Hippocampal formation (tissue), 2 donors: ENCODE data around the gene CGB1.
"Not testable (repeated sequence)": the region's sequence is repeated elsewhere in the genome, so short reads cannot be mapped to it uniquely, and the experiment has no call there.

ENCODE experiments used
- DNase-seq, 2 donors: peaks; one replicate each; lab custom pipeline; 2025; lab: John Stamatoyannopoulos, UW

The CGB1 gene

DNA sequence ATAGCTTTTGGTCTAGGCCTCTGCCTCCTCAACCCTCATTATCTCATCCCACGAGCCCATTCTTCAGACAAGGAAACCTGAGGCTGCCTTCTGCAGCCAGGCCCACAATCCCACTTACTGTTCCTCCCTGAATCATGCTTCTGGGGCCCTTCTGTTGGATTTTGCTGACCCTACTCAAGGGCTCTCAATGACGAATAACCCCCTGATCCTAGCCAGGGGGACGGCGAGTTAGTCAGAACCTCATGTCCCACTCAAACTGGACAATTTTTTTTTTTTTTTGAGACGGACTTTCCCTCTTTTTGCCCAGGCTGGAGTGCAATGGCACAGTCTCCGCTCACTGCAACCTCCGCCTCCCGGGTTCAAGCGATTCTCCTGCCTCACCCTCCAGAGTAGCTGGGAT lies 14.6 kb downstream of the CGB1 start:
- DNase-seq, result no peak

DNA sequence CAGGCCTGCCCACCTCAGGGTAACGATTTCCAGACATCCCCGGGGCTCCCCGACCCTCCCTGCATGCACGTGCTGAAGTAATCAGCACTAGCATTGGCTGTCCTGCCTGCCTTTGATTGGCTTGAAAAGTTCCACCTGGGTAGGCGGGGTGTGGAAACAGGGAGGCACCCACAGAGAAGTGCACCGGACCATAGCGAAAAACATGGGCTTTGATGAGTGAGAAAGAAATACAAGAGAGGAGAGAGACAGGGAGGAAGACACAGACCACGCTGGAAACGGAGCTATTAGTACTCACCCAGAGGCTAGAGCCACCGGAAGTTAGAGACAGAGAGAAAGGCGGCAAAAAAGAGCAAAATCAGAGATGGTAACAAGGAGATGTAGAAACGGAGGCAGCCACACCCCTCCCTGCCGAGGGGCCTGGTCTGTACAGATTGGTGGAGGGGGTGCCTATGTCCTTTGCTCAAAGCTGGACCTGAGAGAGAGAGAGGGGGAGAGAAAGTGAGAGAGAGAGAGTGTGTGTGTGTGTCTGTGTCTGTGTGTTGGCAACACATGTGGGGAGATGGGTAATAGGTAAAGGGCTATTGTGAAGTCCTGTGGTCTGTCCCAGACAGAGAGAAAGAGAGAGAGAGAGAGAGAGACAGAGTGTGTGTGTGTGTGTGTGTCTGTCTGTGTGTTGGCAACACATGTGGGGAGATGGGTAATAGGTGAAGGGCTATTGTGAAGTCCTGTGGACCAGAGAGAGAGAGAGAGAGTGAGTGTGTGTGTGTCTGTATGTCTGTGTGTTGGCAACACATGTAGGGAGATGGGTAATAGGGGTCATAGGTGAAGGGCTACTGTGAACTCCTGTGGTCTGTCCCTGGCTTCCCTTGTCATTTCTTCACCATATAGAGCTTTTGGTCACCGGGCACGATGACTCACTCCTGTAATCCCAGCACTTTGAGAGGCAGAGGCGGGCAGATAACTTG lies 15.5 kb downstream of the CGB1 start:
- no peak for DNase-seq

DNA sequence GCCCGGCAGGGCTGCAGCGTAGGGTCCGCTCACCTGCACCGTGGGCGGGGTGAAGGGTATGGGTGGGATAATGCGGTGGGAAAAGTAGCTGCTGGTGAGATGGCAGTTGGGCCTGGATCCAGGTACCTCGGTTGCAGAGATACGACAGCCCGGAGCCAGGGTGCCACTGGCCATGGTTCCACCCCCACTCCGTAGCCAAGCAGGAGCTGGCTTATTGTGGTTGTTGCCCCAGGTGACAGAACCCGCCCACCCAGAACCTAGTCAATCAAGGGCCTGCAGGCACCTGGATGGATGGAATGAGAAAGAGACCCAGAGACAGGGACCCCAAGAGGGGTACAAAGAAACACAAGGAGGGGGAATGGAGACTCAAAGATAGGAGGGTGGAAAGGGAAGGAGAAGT lies 16.4 kb downstream of the CGB1 start:
- DNase-seq, result no peak

DNA sequence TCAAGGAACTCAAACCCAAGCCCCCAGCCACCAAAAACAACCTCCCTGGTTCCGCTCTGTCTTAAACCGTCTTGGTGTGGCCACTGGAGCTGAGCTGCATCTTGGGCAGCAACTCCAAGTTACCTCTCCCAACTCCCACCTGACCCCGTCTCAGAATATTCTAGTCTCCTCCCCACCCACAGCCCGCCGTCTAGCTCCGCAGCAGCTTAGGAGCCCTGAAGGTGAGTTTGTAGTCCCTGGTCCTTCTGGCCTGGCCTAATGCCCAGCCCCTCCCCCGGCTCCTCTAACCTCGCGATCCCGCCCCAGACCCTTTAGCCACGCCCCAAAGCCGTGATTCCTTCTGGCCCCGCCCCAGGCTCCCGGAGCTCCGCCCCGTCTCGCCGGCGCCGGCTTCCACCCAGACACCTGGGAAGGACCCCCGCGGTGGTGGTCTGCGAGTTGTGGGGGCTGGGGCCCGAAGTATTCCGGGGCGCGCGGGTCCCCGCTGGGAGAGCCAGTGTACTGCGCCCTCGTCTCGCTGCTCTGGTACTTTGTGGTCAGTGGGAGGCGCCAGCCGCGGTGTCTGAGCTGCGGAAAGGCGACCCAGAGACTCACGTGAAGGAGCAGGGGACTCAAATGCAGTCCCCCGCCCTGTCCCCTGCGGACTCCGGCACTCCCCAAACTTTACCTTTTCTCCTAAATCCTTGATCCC lies 17.3 kb downstream of the CGB1 start:
- DNase-seq, result peak in 1 of 2 donors; percentile 8

DNA sequence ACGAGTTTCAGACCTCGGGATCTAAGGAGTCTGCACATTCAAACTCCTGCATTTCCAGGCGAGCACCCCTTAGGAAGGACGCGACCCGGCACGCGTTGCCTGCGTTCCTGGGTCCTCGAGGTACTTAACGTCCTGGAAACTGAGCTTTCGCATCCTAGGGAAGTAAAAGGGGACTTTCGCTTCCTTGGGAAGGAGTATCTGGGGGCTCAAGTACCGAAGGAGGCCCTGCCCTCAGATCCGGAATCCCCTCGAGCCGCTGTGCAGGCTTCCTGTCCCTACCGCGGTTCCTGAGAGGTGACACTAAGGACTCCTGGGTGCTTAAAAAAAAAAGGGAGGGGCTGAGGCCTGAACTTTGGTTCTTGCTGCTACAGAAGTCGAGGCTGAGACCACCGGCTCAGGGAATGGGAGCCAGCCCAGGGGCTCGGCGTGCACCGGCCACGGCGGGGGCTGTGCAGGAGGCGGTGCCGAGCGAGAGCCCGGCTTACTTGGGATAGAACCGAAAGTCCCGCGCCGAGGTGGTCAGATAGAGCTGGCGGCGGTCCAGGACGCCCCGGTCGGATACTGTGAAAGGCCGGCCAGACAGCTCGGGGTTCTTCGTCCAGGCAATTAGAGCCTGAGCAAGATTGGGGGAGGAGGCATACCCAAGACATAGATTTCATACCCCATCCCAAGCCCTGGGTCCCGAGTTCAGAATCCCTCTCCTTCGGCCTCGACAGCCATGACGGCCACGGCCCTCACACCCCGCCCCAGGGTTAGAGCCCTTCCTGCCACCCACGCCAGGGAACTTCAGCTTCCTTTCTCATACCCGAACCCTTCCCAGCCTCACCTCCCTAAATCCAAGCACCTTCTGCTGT lies 18.1 kb downstream of the CGB1 start:
- DNase-seq, result not testable (repeated sequence)

DNA sequence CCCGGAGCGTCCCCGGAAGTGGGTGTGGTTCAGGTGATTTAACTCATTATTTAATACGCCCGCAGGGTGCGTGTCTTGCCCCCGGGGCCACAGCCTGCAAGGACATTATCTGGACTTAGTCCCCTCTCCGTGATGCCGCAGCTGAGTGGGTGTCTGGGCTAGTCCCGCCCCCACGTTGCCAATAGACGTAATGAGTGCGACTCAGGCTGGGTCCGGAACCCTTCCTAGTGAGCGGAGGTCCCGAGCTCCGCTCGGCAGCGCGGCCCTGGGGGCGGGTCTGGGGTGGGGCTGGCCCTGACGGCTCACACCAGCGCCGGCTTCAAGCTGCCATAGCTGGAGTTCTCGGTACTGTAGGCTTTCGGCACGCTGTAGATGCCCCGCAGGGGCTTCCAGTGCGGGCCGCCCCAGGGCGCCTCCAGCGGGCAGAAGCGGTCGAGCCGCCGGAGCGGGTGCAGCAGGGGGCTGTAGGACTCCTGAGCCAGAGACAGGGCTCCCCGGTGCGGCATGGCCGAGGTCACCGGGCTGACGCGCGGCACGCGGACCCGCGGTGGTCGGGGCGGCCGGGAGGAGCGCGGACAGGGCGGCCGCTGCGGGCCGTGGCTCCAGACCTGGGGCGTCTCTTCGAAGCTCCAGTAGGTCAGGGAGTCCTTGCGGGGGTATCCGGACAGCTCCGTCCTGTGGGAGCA lies 18.9 kb downstream of the CGB1 start:
- peak in 1 of 2 donors; percentile 20 for DNase-seq

DNA sequence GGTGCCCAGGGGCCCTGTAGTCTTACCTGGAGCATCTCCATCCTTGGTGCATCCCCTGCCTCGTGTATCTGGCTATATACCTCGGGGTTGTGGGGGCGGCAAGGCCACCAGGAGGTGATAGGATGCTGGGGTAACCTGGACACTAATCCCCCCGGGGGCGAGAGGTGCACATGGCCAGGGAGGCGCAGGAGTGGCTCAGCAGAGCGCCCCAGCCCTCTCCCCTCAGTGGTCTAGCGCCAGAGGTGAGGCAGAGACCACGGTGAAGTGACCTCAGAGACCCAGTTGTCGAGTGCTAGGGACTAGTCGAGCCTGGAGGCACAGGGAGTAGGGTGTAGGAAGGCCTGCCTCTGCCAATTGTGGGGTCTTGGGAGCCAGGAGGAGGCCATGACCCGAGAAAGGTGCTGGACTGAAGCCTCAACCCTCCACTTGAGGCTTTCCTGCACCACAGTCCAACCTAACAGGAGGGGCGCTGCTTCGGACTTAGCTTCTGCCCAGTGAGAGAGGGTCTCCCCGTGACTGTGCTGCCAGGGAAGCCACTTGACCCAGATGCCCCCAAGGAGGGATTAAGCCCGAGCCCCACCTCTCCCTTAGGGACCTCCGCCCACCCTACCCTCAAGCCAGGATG lies 19.5 kb downstream of the CGB1 start, which contains the start of gene LHB:
Gene LHB (minus strand): TSS at position 51 of the 625 bp plus-strand sequence. CDS start 10 bp downstream, at position 41.
- DNase-seq, result no peak

DNA sequence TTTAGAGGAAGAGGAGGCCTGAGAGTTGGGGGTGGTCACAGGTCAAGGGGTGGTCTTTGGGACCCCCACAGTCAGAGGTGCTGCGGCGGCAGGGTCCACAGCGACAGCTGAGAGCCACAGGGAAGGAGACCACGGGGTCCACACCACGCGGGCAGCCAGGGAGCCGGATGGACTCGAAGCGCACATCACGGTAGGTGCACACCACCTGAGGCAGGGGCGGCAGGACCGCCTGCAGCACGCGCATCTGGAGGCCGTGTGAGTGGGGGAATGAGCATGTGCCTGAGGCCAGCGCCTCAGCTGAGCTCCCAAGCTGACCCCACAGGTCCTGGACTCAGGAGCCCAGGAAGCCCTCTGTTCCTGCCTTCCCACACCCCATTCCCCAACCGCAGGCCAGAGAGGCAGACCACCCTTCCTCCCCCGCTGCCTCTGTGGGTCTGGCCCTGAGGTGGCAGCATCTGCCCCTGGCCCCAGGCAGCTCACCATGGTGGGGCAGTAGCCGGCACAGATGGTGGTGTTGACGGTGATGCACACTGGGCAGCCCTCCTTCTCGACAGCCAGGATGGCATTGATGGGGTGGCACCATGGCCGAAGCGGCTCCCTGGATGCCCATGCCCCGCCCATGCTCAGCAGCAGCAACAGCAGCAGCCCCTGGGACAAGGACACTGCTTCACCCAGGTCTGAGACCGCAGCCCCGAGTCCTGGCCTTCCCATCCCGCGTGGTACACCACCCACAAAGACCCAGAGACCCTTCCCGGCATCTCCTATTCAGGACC lies 20.4 kb downstream of the CGB1 start:
- no peak for DNase-seq

DNA sequence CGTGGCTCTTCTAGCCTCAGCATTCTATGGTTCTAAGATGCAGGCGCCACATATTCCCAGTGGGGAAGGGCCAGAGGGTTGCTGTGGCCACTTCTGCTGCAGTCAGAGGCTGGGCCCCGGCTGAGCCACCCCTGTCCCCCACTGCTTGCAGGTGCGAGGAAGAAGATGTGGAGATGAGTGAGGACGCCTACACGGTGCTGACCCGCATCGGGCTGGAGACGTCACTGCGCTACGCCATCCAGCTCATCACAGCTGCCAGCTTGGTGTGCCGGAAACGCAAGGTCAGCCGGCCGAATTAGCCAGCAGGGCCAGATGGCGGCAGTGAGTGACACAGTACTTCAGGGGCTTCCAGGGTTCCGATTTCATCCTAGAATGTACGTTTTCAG lies 21.8 kb downstream of the CGB1 start:
- no peak for DNase-seq

DNA sequence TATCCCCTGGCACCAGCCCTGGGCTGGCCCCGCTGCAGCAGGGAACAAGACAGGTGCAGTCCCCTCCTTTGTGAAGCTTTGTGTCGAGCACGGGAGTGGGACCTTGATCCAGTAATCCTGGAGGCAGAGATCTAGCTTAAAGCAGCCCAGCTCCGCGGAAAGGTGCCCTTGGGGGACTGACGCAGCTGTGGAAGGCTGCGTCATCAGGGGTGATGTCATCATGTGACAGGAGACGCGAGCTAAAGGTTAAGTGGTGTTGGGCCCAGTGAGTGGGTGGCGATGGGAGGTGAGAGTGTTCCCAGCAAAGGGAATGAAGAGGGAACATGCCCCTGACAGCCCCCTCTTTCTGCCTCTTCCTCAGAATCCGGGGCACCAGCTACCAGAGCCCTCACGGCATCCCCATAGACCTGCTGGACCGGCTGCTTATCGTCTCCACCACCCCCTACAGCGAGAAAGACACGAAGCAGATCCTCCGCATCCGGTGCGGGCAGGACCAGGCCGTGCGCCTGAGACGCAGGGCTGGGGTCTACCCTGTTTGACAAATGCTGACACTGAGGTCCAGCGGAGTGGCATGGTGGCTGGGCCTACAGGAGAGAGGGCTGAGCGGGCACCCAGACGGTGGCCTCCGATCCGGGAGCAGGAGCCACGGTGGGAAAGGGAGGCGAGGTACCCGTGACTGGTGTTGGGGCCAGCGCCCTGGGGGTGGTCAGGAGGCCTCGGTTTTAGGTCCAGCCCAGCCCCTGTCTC lies 22.4 kb downstream of the CGB1 start:
- DNase-seq, result no peak

DNA sequence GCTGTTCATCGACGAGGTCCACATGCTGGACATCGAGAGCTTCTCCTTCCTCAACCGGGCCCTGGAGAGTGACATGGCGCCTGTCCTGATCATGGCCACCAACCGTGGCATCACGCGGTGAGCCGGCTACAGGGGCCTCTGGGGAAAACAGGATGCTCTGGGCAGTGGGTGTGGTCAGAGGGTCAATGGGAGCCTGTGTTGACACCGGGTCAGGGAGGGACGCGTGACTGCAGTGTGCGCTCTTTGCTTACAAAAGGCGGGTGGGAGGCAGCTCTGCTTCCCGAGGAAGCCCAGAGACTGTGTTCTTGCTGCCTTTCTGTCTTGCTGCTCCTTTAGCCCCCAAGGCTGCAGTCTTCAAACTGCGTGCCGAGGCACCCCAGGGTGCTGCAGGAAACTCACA lies 25.5 kb downstream of the CGB1 start:
- no peak for DNase-seq

DNA sequence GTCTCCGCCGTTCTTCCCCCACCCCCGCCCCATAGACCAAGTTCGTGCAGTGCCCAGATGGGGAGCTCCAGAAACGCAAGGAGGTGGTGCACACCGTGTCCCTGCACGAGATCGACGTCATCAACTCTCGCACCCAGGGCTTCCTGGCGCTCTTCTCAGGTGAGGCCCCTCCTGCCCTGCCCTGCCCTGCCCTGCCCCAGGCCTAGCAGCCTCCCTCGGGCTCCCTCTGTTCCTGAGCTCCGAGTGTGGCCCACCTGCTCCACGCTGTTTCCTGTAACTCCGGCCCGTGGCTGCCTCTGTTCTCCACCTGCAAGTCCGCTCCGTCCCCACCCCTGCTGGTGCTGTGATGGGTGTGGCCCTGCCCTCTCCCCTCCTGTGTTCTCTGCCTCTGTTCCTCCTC lies 26.2 kb downstream of the CGB1 start:
- DNase-seq, result no peak

DNA sequence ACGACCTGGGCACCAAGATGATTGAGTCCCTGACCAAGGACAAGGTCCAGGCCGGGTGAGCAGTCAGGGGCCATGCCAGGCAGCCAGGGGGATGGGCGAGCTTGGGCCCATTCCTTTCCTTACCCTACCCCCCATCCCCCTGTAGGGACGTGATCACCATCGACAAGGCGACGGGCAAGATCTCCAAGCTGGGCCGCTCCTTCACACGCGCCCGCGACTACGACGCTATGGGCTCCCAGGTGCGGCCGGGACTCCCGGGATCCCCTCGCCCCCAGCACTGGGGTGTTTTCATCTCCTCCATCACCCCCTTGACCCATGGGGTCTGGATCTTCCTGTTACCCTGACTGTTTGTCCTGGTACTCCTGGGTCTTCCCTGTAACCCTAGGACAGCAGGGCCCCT lies 26.9 kb downstream of the CGB1 start:
- no peak for DNase-seq

DNA sequence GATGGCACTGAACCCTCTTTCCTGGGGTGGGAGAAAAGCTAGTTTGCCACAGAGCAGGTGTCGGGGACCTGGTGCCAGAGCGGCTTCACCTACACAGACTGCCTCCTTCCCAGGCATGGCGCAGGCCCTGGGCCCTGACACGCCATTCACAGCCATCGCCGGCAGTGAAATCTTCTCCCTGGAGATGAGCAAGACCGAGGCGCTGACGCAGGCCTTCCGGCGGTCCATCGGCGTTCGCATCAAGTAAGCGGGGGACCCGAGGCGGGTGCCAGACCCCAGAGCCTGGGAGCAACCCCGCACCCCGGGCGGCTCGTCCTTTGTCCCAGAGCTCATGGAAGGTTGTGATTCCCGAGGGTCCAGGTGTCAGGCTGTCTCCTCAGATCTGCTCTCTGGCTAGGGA lies 29.8 kb downstream of the CGB1 start:
- DNase-seq, result no peak

DNA sequence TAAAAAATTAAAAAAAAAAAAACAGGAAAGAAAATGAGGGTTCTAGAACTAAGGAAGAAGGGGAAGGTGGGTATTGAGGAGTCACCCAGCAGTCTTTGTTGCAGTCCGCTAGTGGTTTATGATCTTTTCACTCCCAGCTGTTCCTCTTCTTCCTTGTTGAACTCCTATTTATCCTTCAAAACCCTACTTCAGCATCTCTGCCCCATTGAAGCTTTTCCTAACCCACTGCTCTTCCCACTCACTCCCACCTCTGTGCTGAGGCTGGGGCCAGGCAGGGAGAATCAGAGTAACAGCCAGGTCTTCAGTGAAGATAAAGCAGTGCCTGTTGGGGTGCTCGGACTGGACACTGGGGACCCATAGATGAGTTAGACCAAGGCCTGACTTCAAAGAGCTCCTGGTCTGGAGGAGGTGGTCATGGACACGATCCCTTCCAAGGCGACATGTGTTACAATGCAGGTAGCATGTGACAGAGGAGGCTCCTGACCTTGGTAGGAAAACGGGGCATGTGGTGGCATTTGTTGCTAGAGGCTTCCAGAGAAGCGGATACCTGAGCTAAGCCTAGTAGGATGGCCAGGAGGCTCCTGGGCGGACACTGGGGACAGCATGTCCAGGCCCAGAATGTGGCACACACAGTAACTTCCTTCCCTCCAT lies 31.6 kb downstream of the CGB1 start:
- no peak for DNase-seq

DNA sequence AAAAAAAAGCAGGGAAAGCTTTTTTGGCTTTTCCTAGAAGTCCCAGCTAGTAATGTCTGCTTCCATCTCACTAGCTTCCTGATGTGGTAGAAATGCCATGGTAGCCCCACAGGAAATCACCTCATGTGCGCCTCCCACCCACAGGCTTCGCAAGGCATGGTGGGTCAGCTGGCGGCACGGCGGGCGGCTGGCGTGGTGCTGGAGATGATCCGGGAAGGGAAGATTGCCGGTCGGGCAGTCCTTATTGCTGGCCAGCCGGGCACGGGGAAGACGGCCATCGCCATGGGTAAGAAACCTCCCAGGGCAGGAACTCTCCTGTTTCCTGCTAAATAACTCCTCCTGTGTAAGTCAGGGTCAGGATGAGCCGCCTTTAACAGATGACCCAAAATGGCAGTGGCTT lies 32.6 kb downstream of the CGB1 start:
- no peak for DNase-seq

DNA sequence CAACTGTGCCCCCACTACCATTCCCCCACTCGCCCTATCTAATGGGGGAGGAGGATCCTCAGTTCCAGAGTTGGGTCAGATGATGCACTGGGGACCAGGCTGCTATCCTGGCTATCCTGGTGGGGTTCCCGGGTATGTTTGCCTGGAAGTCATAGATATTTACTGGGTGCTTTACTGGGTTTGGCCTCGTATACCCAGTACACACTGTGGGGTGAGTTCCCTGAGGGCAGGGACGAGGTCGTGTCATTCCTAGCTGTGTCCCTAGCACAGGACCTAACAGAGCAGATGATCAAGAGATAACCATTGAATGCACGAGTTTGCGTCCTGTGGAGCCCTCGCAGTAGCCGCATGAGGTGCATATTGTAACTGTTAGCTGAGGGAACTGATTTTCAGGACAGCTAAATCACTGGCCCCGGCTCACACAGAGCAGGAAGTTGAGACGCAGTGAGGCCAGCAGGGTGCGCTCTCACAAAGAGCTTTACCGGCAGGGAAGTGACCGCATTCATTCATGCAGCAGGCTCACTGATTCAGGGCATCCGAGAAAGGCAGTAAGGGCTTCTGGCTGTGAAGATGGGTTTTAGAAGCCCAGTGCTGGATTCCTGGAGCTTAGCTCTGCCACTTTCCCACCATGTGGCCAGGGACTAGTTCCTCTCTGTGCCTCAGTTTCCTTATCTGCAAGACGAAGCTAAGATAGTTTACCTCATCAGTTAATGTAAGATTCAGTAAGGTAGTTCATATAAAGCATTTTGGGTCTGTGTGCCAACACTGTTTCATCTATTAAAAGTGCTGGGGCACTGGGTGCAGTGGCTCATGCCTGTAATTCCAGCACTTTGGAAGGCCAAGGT lies 37.0 kb downstream of the CGB1 start:
- DNase-seq, result no peak

DNA sequence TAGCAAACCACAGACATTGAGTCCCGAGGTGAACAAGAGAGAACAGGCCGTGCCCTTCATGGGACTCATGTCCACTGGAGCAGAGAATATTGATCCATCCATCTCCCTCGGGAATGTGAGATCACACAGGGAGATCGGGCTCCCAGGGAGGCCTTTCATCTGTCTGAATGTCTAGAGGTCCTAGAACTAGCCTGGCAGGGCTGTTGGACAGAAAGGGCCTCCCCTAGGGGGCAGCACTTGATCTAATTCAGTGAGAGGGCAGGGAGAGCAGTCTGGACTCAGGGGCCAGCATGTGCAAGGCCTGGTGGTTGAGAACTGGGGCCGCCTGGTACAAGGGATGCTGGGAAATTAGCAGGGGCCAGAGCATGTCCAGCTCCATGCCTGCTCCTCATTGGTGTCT lies 38.7 kb downstream of the CGB1 start:
- DNase-seq, result no peak
